Islet precursor cell (in vitro differentiated cells): ENCODE results near the gene RHBDD3.
A peak's percentile ranks its signal among the peaks of the same experiment; 100 is the strongest.
"Not testable (repeated sequence)": the region's sequence is repeated elsewhere in the genome, so short reads cannot be mapped to it uniquely, and the experiment has no call there.

Experiments
- DNase-seq: peaks from one replicate; pipeline ENCODE4 v3.0.0-alpha.2; 2018

The RHBDD3 gene

DNA sequence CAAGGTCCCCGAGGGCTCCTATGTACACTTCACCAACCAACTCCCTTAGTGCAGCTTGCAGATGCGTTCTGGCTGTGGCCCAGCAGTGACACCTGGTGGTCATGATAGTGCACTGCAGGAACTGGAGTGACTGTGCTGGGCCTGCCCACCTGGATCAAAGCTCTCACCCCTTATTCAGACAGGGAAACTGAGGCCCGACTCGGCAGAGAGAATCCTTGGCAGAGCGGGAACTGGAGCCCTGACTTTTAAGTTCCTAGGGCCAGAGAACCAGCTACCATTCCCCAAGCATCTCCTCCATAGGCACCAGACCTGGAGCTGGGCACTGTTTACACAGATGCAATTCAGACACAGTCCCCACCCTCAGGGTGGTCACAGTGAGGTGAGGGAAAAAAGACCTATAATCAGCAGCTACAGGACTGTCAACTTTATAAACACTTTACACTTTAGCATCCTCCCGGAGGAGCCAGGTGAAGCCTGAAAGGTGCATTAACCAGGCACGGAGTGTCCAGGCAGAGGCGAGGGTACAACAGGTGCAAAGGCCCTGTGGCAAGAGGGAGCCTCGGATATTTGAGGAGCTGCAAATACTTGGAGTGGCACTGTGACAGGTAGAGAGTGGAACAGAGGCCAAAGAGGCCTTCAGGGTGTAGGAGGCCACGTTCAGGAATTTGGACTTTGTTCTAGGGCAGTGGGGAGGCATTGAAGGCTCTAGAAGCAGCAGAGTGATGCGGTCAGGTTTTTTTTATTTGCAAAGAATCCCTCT lies 22.0 kb downstream of the RHBDD3 start:
- DNase-seq = peak; percentile 79

DNA sequence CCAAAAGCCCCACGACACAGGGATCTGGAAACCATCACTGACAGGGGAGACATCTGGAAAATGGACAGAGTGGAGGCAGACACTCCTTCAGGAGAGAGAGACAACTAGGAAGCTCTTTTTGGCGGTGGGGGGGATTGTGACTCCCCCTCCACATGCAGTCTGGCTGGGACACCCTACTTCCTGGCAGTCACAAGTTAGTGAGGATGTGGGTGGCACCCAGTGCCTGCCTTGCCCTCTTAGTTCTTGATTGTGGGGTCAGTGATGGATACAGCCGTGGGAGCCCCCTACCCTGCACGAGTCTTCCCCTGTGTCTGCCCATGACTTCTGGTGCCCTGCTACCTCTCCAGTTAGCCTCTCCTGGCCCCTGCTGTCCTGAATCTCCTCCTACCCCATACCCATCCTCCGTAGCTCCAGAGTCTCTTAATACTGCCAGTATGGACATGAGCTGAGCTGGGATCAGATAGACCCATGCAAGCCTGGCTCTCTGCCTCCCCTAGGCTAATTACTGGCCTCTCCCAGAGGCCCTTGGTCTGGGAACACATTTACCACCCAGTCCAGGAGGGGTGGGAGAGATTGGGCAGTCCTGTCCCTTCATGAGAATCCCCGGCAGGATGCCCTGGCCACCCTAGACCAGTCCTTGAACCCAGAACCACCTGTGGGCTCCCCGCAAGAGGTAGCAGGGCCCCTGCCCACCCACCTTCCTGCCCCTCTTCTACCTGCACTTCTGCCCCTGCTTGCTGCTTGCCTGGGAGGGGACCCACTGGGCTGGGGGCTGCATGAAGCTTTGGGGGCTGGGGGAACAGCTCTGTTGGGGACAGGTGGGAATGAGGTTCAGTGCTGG lies 22.8 kb downstream of the RHBDD3 start:
- no peak for DNase-seq

DNA sequence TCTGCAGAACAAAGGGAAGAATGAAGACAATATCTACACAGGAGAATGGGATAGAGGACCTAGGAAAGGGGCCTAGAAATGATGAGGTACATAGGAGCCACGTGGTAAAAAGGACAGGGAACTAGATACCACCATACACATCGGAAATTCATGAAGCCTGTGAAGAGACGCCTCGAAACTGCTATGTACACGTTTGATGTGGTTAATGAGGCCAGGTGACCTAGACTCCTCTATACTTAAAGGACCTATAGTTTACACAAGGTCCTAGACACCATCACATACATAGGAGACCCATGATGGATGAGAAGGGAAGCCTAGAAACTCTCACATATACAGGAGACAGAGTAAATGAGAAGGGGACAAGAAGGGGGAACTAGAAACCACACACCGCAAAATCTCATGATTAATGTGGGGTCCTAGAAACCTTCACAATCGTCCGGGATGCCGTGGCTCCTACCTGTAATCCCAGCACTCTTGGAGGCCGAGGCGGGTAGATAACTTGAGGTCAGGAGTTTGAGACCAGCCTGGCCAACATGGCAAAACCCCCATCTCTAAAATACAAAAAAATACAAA lies 23.8 kb downstream of the RHBDD3 start:
- DNase-seq = no peak

DNA sequence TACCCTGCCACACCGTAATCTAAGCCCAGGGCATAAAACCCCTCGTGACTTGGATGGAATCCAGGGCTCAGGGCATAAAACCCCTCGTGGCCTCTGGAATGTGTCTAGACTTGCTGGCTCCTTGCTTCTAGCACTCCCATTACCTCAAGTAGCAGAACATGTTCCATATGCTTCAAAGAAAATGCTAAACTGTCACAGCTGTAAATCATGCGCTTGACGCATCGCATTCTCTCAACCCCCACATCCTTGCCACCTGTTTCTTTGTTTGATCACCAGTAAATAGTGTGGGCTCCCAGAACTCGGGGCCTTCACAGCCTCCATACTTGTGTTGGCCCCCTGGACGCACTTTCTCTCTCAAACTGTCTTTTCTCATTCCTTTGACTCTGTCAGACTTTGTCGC lies 27.3 kb downstream of the RHBDD3 start:
- DNase-seq = peak; percentile 50

DNA sequence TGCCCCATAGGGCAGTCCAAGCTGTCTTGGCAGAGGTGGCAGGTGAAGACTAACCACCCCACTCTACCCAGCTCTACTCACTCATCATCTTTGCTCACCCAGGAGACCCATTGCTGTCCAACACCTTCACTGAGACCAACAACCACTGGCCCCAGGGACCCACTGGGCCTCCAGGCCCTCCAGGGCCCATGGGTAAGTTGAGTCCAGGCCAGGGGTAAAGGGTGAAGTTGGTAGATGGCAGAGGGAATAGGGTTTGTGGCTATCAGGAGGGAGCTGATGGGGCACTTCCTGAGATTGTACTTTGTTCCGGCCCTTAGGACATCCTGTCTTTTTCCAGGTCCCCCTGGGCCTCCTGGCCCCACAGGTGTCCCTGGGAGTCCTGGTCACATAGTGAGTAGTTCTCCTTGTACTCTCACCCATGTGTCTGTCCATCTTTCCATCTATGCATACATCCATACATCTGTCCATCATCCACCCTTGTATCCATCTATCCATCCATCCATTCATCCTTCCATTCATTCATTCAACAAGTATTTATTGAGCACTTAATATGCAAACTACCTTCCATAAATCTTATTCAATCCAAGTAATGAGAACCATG lies 34.4 kb downstream of the RHBDD3 start:
- DNase-seq = no peak

DNA sequence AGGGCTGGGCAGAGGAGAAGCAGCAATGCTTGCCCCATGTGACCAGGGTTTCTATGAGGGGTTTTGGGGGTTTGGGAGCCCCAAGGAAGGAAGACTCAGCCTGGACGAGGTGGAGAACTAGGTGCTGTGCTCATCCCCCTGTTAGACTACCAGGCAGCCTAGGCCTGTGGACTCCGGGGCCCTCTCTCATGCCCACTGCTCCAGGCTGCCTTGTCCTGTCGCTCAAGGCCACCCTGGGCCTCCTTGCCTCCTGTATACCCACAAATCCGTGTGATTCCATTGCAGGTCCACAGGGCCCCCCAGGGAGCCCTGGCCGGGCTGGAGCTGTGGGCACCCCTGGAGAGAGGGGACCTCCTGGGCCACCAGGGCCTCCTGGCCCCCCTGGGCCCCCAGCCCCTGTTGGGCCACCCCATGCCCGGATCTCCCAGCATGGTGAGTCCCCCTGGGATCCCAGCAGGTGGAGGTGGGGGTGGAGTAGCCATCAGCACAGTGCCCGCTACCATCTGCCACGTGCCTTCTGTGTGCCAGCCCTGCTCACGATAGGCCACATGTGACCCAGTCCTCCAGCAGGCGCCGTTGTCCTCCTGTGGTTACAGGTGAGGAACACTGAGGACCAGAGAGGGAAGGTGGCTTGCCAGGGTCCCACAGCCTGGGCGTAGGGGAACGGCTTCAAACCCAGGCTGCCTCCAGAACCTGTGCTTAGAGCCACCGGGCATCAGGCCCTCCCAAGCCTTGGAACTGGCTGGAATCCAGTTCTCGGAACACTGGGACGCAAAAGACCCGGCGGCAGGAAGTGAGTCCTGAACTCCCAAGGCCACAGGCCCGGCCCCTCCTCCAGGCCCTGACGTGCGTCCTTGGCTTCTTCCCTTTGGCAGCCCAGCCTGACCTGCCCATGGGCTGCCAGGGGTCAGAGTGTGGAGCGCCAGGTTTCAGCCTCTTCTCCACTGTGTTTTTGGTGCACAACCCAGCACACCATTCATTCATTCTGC lies 35.5 kb downstream of the RHBDD3 start:
- no peak for DNase-seq

DNA sequence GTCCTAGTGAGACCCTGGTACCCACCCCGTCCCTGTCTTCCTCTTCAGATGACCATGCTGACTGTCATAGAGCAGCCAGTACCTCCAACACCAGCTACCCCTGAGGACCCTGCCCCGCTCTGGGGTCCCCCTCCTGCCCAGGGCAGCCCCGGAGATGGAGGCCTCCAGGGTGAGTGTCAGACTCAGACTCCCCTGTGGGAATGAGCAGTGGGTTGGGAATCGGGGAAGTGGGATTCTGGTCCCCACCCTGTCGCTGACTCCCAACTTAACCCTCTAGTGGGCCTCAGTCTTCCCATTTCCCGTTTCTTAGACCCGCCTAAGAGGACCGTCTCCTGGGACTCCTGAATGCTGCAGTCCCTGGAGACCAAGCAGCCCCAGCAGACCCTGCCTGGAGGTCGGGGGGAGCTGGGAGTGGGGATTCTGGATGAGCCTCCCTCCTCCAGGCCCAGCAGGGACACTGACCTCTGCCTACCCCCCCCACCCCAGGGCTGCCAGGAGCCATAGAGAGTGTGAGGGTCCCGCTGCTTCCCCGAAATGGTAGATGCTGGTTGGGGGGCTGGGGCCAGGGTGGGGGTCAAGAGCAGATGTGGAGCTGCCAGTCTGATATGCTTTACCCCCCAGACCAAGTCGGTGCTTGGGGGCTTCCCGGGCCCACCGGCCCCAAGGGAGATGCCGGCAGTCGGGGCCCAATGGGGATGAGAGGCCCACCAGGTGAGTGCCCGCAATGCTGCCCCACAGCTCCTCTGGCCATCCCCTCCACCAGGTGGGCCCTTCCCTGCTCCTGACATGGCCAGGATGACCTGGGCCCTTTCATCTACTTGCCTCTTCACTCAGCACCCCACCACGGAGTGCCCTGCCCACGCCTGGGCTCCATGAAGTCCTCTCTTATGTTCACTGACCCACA lies 36.6 kb downstream of the RHBDD3 start:
- DNase-seq = no peak

DNA sequence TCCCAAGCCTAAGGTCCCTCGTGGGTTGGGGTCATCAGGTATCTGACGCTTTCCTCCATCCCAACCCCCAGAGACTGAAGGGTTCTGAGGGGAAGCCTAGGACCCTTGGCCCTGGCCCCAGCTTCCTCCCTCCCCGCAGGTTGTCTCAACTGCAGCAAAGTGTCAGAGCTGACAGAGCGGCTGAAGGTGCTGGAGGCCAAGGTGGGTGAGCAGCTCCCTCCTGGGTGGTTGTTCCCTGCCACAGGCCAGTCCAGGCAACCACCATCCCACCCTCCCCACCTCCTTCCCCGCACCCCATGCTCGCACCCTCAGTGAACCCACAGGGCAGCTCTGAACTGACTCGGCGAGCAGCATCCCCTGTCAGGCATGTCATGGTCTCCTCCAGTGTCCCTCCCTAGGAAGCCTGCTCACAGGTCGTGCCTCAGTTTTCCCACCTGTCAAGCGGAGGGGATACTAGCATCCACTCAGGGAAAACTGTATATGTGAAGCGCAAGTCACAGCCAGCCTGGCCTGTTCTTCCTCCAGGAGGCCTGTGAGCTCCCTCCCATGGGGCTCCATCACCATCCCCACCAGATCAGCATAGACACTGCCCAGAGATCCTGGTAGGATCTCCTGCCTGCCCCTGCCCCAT lies 41.3 kb downstream of the RHBDD3 start:
- no peak for DNase-seq

DNA sequence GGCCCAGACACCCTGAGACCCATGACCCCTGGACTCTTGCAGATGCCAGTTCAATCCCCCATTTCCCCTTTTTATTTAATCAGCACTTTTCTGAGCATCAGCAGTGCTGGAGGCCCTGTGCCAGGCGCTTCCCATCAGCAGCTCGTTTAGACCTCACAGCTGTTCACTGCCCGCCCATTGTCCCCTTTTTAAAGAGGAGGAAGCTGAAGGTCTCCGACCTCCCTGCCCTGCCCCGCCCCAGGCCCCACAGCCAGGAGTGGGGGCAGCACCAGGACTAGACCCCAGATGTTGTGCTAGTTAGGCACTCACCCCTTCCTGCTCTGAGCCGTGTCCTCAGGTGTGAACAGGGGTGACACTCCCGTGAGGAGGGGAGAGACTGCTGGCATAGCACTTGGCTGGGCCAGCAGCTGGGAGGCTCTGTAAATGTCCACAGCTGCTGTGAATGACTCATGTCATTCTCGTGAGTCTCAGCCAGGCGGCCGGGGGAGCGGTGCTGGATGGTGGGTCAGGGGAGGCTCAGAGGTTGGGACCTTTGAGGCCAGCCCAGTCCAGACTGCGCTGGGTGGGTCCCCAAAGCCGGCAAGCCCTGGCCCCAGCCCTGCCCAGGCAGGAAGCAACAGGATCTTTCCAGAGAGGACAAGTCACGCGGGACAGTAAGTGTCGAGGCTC lies 42.2 kb downstream of the RHBDD3 start:
- DNase-seq = peak; percentile 76

DNA sequence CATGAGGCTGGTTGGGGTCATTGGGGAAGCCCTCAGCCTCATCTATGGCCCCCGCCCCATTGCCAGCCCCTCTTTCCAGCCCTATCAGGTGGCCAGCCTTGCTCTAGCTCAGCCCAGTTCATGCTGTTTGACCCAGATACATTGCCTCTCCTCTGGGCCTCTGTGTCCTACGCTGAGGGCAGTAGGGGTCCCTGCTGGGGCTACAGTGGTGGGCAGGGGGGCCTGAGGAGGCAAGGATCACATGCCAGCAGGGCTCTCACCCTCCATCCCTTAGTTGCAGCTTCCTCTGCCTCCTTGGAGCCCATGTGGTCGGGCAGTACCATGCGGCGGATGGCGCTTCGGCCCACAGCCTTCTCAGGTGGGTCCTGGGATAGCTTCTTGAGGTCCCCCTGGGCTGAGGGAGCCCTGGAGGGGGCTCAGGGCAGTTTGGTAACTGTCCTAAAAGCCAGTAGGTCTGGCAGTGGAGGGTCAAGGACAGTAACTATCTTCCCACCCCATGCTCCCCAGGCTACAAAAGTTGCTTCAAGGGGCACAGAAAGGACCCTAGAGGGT lies 42.8 kb downstream of the RHBDD3 start:
- DNase-seq = no peak

DNA sequence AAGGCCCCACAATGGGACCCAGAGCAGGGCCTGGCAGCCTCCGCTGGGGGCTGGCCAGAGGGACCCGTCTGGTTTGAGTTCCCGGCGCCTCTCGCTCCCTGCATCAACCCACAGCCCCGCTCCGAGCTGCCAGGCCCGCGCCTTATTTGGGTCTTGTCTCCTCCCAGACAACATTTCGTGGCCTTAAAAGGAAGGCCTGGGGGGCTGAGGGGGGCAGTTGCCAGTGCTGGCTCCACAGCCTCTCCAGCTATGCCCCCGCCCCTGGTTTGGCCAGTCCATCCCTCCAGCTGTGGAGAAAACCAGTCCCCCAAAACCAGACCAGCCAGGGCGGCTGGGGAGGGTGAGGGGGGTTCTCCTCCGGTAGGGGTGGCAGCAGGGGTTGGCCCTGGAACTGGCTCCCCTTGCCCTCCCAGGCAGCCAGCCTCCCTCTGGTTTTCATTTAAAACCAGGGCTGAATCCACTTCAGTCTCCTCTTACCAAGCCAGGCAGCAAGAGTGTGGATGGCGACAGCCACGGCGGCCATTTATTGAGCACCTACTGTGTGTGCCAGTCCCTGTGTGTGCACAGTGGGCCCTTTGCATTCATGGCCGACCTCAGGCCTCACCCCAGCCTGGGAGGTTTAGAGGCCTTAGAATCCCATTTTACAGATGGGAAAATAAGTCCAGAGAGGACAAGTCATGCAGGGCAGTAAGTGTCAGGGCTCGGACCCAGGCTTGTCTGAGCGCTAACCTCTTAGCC lies 43.5 kb downstream of the RHBDD3 start:
- DNase-seq = no peak

DNA sequence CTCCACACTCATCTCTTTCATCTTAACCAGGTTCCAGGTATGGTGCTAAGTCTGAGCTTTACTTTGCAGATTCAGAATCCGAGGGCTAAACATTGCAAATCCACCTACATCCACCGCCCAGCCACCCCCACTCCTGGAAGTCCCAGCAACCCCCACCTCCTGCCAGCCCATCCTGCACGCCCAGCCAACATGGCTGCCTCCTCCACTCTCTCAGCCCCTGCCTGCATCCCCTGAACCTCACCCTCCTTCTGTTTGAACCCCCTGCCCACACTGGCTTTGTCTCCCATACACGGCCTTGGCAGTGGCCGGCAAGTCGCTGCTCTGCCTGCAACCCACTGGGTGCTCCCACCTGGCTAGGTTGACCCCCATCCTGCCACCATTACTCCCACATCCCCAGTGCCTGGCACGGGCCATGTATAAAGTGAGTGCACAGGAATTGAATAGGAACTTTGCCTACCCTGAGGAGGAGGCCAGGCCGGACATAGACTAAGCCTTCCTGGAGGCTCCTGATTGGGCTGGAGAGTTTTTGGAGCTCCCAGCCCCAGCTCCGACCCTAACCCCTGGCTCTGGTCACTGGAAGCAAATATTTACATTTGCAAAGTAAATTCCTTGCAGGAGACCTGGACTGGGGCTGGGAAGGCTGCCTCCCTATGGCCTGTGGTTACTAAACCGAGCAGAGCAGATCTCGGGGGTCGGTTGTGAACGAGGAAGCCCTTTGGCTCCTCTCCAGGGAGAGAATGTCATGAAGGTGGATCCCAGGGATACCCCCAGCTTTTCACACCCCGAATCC lies 47.7 kb downstream of the RHBDD3 start:
- peak; percentile 43 for DNase-seq

DNA sequence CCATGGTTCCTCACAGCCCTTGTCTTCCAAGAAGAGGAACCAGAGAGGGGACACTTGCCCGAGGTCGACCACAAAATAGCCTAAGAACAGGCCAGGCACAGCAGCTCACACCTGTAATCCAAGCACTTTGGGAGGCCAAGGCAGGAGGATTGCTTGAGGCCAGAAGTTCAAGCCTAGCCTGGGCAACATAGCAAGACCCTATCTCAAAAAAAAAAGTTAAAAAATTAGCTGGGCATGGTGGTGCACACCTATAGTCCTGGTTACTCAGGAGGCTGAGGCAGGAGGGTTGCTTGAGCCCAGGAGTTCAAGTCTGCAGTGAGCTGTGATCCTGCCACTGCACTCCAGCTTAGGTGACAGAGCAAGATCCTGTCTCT lies 48.4 kb downstream of the RHBDD3 start:
- DNase-seq = not testable (repeated sequence)

DNA sequence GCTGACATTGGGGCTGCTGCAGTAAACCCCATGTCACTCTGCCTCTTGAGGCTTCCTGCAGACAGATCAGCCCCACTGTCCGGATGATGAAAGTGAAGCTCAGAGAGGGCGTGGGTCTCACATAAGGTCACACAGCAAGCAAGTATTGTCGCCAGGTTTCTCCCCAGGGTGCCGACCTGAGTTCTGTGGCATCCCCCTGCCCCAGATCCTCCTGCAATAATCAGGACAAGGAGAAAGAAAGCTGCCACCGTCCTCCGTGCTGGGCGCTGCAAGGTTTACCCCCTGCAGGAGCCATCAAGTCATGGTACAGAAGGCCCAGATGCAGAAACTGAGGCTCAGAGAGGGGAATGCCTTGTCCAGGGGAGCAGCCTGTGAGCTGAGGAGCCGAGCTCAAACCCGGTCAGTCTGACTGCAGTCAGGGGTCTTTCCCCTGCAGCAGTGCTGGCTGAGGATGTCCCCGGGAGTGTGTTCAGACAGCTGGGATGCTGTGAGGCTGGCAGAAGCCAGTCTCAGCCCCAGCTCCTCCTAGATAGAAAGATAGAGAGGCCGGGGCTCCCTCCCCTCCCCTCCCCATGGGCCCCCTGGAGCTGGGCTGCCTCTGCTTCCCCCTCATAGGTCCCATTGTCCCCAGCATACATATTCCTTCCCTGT lies 48.9 kb downstream of the RHBDD3 start:
- DNase-seq = no peak

DNA sequence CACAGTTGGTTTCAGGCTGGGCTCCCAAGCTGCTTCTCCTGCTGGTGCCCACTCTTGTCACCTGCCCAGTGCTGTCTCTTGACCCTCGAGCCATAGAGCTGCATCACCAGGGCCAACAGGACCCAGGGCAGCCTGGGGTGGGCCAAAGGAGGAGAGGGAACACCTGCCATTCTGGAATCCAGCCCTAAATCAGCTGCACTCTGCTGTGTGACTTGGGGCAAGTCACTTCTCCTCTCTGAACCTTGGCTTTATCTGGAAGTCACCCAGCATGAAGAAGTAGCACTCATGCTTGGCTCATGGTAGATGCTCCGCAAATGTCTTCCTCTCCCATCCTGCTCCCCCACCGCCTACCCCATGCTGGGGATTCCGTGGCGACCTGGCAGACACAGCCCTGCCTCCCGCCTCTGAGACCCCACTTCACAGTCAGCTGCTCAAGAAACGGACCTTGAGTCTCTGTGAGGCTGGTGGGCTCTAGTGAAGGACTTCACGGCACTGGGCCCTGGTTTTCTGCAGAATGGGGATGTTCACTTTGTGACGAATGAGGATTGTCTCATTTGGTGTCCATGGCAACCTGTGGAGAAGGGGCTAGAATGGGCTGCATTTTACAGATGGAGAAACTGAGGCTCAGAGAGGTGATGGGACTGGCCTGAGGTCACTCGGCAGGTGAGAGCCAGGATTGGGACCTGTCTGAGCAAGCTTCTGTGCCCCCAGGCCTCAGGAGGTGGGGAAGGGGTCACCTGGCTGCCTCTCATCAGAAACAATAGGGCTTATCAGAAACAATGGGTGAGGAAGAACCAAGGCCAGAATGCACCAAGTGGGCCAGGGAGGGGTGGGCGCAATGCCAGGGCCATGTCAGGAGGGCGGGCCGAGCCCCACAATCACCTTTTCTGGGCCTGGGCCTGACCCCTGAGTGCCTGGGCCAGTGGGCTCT lies 49.7 kb downstream of the RHBDD3 start:
- peak; percentile 41 for DNase-seq

DNA sequence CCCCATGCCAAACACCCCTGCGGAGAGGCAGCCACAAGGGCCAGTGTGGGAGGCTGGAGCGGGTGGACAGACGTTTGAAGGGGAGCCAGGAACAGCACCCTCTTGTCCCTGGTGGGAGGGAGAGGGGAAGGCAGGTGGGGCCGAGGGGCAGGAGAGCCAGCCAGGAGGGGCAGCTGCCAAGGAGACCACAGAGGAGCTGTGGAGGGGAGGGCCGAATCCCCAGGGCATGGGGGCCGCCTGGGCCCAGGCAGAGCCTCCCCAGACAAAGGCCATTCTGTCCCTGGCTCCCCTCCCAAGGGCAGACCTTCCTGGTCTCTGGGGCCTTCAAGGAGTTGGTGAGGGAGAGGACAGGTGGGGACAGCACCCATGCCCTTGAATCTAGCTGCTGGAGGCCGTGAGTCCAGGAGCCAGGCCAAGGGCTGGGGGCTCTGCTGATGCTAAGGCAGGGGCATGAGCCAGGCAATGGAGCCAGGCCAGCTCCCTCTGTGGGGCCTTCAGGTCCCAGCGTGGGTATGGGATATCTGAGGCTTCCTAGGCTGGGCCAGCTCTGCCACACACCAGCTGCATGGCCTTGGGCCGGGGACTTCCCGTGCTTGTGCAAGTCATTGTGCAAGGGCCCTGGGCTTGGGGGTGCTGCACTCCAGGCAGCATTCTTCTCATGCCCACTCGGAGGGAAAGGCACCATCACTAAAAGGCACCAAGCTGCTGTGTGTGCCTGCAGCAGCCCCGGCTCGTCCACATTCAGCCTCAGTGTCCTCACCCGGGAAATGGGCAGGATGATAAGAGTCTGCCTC lies 50.7 kb downstream of the RHBDD3 start:
- DNase-seq = peak; percentile 53
